Lower lobe of right lung (tissue), 2 donors: ENCODE measurements around the gene SYT14. TPM values are rescaled to one million over a fixed set of nuclear protein-coding genes. Genes with fewer than 3 reads are reported as not detected.

Source experiments
- ATAC-seq, 2 donors: fragments of 200-7000 bp; cut with Tn5 transposase; one replicate each; pipeline ENCODE4 v1.9.1; 2020 to 2022; ENCODE audit warnings: mild to moderate bottlenecking in 2 of 2, moderate library complexity in 2 of 2
- DNase-seq: peaks from one replicate; pipeline ENCODE4 v3.0.0-alpha.2; 2020
- H3K27ac ChIP-seq: fragments of 200-600 bp; one replicate; pipeline ENCODE4 v1.8.0; 2022
- H3K27me3 ChIP-seq: fragments of 200-600 bp; one replicate; pipeline ENCODE4 v1.8.0; 2022; ENCODE audit warnings: low read depth
- H3K36me3 ChIP-seq: fragments of 200-600 bp; one replicate; pipeline ENCODE4 v1.8.0; 2022; ENCODE audit warnings: mild to moderate bottlenecking
- H3K4me1 ChIP-seq: fragments of 200-600 bp; one replicate; pipeline ENCODE4 v1.8.0; 2022
- H3K4me3 ChIP-seq: fragments of 200-600 bp; one replicate; pipeline ENCODE4 v1.8.0; 2022; ENCODE audit warnings: mild to moderate bottlenecking
- H3K9me3 ChIP-seq: fragments of 200-600 bp; one replicate; pipeline ENCODE4 v1.8.0; 2022
- intact Hi-C: fragments of 100-400 bp; cut with DNase I; formaldehyde crosslinking; loops from one replicate; pipeline ENCODE4 v1.11.0; 2022
- total RNA-seq: library from RNA; stranded (reverse); fragmentation: NEBNext Ultra II Directional; extraction: Animal tissue kit (Norgen Biotek cat#: 25700); gene quantifications from one replicate; pipeline ENCODE4 v1.2.1, GENCODE V29; 2021
- TF ChIP-seq, protein P1 (sequence below): fragments of 200-600 bp; IDR thresholded peaks from one replicate; pipeline ENCODE4 v1.8.0; 2022; ENCODE audit warnings: antibody characterized with exemption, mild to moderate bottlenecking
- donor health status: DM: no; HTN: yes; CAD: no; lungs with severe emphysema.

SYT14 gene
- total RNA-seq, 1 donor from 2014 or later, result not detected

DNA sequence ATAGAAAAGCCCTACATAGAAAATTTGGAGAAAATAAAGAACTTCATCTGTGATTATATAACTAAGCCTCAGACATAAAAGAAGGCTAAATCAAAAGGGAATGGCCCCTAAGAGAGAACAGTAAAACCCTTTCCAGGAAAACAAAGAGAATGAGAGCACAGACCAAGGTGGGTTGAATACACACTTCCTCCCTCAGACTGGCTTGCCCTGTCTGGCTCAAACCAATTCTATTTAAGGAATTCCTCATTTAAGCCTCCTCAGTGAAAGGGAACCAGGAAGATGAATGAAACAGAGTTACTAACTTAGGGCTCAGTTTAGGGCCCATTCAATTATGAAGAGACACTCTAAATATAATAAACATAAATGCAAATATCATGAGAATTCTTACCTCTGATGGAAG, 10.6 kb upstream of the SYT14 start:
- no peak for ATAC-seq
- TF ChIP-seq, protein P1, sequence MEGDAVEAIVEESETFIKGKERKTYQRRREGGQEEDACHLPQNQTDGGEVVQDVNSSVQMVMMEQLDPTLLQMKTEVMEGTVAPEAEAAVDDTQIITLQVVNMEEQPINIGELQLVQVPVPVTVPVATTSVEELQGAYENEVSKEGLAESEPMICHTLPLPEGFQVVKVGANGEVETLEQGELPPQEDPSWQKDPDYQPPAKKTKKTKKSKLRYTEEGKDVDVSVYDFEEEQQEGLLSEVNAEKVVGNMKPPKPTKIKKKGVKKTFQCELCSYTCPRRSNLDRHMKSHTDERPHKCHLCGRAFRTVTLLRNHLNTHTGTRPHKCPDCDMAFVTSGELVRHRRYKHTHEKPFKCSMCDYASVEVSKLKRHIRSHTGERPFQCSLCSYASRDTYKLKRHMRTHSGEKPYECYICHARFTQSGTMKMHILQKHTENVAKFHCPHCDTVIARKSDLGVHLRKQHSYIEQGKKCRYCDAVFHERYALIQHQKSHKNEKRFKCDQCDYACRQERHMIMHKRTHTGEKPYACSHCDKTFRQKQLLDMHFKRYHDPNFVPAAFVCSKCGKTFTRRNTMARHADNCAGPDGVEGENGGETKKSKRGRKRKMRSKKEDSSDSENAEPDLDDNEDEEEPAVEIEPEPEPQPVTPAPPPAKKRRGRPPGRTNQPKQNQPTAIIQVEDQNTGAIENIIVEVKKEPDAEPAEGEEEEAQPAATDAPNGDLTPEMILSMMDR, result no peak
- intact Hi-C loops, result no loop called here

DNA sequence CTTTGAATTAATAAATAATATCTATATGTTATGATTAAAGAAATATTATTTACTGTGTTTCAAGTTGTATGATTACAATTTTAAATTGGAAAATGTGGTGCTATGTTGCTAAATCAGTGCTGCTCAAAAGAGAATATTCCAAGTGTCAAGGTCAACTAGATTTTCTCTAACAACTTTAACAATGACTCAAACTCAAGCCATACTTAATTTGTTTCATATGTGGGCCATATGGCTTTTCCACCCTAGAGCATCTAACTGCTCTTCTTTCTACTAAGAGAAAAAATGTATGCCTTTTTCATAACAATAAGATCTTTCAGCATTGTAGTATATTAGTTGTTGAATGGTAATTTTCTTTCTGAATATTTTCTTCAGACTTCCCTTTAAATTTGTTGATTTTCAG, 8.3 kb upstream of the SYT14 start:
- TF ChIP-seq, protein P1, result no peak
- Histone ChIP-seq H3K27me3 (peaks cover 4% of the 10 kb centered on the region), H3K27ac (no peak overlapping the region), H3K36me3 (no peaks in the 10 kb centered on the region), H3K9me3 (no peaks in the 10 kb centered on the region), H3K4me3 (no peak overlapping the region), H3K4me1 (no peaks in the 10 kb centered on the region)
- ATAC-seq (no peak), DNase-seq (no peak)
- intact Hi-C loops, result no loop called here

More for the DNA sequence above, 10.6 kb upstream of the SYT14 start:
- H3K9me3 ChIP-seq, result no peaks in the 10 kb centered on the region
- H3K4me3 ChIP-seq, result no peak overlapping the region
- no peak for DNase-seq
- no peak overlapping the region for H3K27ac ChIP-seq
- H3K27me3 ChIP-seq, result peaks cover 4% of the 10 kb centered on the region
- H3K36me3 ChIP-seq, result no peaks in the 10 kb centered on the region
- no peaks in the 10 kb centered on the region for H3K4me1 ChIP-seq

DNA sequence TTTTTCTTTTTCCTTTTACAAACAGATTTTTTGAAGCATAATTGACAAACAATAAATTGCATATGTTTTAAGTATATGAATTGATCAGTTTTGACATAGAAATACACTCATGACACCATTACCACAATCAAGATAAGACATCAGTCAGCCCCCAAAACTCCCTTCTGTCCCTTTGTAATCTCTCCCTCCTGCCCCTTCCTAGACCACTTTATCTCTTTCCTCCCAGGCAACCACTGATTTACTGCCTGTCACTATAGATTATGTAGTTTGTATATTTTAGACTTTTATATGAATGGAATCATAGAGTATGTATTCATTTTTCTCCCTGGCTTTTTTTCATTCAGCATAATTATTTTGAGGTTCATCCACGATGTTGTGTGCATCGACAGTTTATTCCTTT, 6.9 kb upstream of the SYT14 start:
- ATAC-seq (no peak), DNase-seq (no peak)
- Histone ChIP-seq H3K36me3 (no peaks in the 10 kb centered on the region), H3K27ac (no peak overlapping the region), H3K4me3 (no peak overlapping the region), H3K9me3 (no peaks in the 10 kb centered on the region), H3K27me3 (peaks cover 4% of the 10 kb centered on the region), H3K4me1 (no peaks in the 10 kb centered on the region)
- intact Hi-C loops, result no loop called here
- TF ChIP-seq, protein P1, result no peak

DNA sequence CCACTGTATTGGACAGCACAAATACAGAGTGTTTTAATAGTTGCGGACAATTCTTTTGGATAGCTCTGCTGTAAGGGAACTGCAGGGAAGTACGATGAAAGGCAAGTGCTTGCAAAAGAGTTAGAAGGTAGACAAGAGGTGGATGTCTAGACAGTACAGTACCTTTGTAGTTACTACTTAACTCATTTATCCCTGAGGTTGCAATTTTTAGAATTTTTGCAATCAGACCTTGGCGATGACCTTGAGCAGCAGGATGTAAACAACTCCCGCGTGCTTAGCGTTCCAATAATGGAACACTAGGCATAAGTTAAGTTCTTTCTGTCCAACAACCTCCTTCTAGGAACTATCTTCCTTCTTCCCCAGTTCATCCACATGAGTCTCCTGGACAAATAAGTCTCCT, 1.9 kb upstream of the SYT14 start:
- DNase-seq (no peak), ATAC-seq (no peak)
- Histone ChIP-seq H3K36me3 (no peaks in the 10 kb centered on the region), H3K4me1 (no peaks in the 10 kb centered on the region), H3K9me3 (no peaks in the 10 kb centered on the region), H3K27ac (no peak overlapping the region), H3K27me3 (peaks cover 36% of the 10 kb centered on the region), H3K4me3 (no peak overlapping the region)
- intact Hi-C loops, result no loop called here
- TF ChIP-seq, protein P1, result no peak

DNA sequence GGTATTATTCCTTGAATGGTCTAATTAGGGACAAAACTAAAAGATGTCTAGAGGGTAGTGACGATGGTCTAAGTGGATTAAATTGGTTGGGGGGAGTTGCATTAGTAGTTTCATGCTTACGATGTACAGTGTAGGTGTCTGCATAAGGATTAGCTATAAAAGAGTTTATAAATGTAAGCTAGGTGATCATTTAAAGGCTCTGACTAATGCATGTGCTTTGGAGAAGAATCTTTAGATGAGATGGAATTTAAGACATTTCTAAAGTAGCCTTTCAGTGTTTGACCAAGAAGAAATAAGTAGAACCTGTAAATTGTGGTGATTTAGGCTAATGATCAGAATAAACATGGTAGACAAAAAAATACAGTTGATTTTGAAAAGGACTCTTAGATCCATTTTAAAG, 7.4 kb downstream of the SYT14 start:
- DNase-seq, result no peak
- intact Hi-C loops, result no loop called here
- H3K9me3 ChIP-seq, result no peaks in the 10 kb centered on the region
- no peak overlapping the region for H3K4me3 ChIP-seq
- H3K36me3 ChIP-seq, result no peaks in the 10 kb centered on the region
- TF ChIP-seq, protein P1, result no peak
- no peaks in the 10 kb centered on the region for H3K4me1 ChIP-seq
- peaks cover 18% of the 10 kb centered on the region for H3K27me3 ChIP-seq
- no peak for ATAC-seq
- no peak overlapping the region for H3K27ac ChIP-seq

DNA sequence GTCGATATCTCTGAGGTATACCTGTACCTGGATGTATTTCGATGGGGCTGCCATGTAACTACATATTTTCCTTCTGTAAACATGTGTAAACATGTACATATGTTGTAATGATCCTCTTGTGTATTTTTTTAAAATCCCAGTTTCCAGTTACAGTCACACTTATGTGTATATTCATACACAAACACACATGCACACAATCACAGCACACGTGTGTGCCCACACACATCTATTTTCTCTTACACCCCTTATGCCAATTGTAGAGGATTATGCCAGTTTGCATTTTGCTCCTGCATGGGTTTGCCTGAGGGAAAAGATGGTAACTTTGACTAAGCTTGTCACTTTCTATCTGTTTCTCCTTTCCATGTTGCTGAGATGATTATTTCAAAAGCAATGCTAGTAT, 10.1 kb downstream of the SYT14 start:
- Histone ChIP-seq H3K27ac (no peak overlapping the region), H3K9me3 (no peaks in the 10 kb centered on the region), H3K36me3 (no peaks in the 10 kb centered on the region), H3K4me1 (no peaks in the 10 kb centered on the region), H3K4me3 (no peak overlapping the region), H3K27me3 (no peaks in the 10 kb centered on the region)
- DNase-seq (no peak), ATAC-seq (no peak)
- intact Hi-C loops, result no loop called here
- TF ChIP-seq, protein P1, result no peak
